Measurements from ENCODE around the gene MIOS. TPM values are rescaled to one million over a fixed set of nuclear protein-coding genes. Genes with fewer than 3 reads are reported as not detected.

Gene MIOS
- total and polyA plus RNA-seq, 2 of the 8 experiments (the other 6 are each of a cell fraction or from before 2014, with no cell fraction given) = 15.5 to 50.7 TPM

- no peak for TF ChIP-seq CHD7 (IDR thresholded peaks at IDR 0.05; ENCODE audit: insufficient replicate concordance, low read length)
- TF ChIP-seq SP2 (IDR thresholded peaks at IDR 0.05; ENCODE audit: low read length) = no peak
- no peak for TF ChIP-seq BACH1 (IDR thresholded peaks at IDR 0.05; ENCODE audit: low read length)
- no peak for TF ChIP-seq GTF2F1 (IDR thresholded peaks at IDR 0.05; ENCODE audit: borderline replicate concordance, low read depth, low read length)
- no peak for TF ChIP-seq SRF (IDR thresholded peaks at IDR 0.05; ENCODE audit: low read depth, low read length)
- no peak for TF ChIP-seq RNF2 (IDR thresholded peaks at IDR 0.05; ENCODE audit: borderline replicate concordance, low read depth, low read length, missing control alignments, poor library complexity, severe bottlenecking)
- TF ChIP-seq POLR2A (IDR thresholded peaks at IDR 0.05; ENCODE audit: control extremely low read depth in 1 of 2, low read depth in 2 of 2, low read length in 2 of 2) = no peak
- no peak for TF ChIP-seq JUND (IDR thresholded peaks at IDR 0.05; ENCODE audit: low read length)
- TF ChIP-seq KDM4A (IDR thresholded peaks at IDR 0.05; ENCODE audit: low read depth, low read length, severe bottlenecking) = no peak
- TF ChIP-seq CHD2 (IDR thresholded peaks at IDR 0.05; ENCODE audit: low read length) = no peak
- TF ChIP-seq EZH2 (IDR thresholded peaks at IDR 0.05; ENCODE audit: low read depth, low read length, severe bottlenecking) = no peak
- no peak for TF ChIP-seq SUZ12 (IDR thresholded peaks at IDR 0.05; ENCODE audit: low read length)
Observed at GRCh38 chr7:7567898-7568531, 1.3 kb downstream of the MIOS start (continued).

All from H1 (cell line).